HFFc6 (cell line): ENCODE results near the gene RRAGD. TPM values are rescaled to one million over a fixed set of nuclear protein-coding genes. Genes with fewer than 3 reads are reported as not detected.

Experiments used
- DNase-seq: peaks from one replicate; pipeline ENCODE4 v3.0.0-alpha.2; 2018
- H3K27ac Mint-ChIP-seq: 2 replicates; pipeline ENCODE4 v1.8.0; 2020; ENCODE audit warnings: mild to moderate bottlenecking, mixed read lengths
- H3K27me3 Mint-ChIP-seq: 2 replicates; pipeline ENCODE4 v1.8.0; 2021; ENCODE audit warnings: mild to moderate bottlenecking, moderate library complexity, mixed read lengths; ENCODE audit not compliant: insufficient read depth
- H3K36me3 Mint-ChIP-seq: 2 replicates; pipeline ENCODE4 v1.8.0; 2021; ENCODE audit warnings: low read depth, mixed read lengths
- H3K4me1 Mint-ChIP-seq: 2 replicates; pipeline ENCODE4 v1.8.0; 2020; ENCODE audit warnings: low read depth, mixed read lengths
- H3K4me3 Mint-ChIP-seq: 2 replicates; pipeline ENCODE4 v1.8.0; 2020; ENCODE audit warnings: mild to moderate bottlenecking, moderate library complexity, mixed read lengths
- H3K9me3 Mint-ChIP-seq: 2 replicates; pipeline ENCODE4 v1.8.0; 2020; ENCODE audit warnings: mild to moderate bottlenecking, mixed read lengths
- total RNA-seq, 6 experiments: library from RNA; stranded (reverse); fragmentation: NEBNext Ultra II Directional; extraction: Animal tissue kit (Norgen Biotek cat#: 25700); gene quantifications; 2 replicates in 1 of 6; 3 replicates in 5 of 6; pipeline ENCODE4 v1.2.3, GENCODE V29; 2021
- TF ChIP-seq, protein P1 (sequence below): fragments of 200-600 bp; sonication (generic); IDR thresholded peaks from 2 replicates; pipeline ENCODE4 v1.5.0; 2021; ENCODE audit warnings: antibody characterized with exemption, mild to moderate bottlenecking

The RRAGD gene
- total RNA-seq, 6 experiments from 2014 or later: not detected

DNA sequence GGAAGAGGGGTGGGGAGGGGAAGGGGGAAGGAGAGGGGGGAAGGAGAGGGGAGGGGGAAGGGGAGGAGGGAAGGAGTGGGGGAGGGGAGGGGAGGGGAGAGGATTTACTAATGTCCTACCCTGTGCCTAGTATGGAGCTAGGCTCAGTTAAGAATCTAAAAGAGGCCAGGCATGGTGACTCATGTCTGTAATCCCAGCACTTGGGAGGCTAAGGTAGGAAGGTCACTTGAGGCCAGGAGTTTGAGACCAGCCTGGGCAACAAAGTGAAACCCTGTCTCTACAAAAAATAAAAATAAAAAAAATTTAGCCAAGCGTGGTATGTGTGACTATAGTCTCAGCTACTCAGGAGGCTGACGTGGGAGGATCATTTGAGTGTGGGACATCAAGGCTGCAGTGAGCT is 72.5 kb downstream of the RRAGD start:
- Mint-ChIP-seq H3K4me3 (no peak overlapping the region), H3K27me3 (no peaks in the 10 kb centered on the region), H3K27ac (peak overlapping the region; percentile 49), H3K9me3 (no peaks in the 10 kb centered on the region), H3K4me1 (peaks cover 13% of the 10 kb centered on the region), H3K36me3 (peaks cover 24% of the 10 kb centered on the region)
- TF ChIP-seq, protein P1, sequence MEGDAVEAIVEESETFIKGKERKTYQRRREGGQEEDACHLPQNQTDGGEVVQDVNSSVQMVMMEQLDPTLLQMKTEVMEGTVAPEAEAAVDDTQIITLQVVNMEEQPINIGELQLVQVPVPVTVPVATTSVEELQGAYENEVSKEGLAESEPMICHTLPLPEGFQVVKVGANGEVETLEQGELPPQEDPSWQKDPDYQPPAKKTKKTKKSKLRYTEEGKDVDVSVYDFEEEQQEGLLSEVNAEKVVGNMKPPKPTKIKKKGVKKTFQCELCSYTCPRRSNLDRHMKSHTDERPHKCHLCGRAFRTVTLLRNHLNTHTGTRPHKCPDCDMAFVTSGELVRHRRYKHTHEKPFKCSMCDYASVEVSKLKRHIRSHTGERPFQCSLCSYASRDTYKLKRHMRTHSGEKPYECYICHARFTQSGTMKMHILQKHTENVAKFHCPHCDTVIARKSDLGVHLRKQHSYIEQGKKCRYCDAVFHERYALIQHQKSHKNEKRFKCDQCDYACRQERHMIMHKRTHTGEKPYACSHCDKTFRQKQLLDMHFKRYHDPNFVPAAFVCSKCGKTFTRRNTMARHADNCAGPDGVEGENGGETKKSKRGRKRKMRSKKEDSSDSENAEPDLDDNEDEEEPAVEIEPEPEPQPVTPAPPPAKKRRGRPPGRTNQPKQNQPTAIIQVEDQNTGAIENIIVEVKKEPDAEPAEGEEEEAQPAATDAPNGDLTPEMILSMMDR: no peak
- no peak for DNase-seq

DNA sequence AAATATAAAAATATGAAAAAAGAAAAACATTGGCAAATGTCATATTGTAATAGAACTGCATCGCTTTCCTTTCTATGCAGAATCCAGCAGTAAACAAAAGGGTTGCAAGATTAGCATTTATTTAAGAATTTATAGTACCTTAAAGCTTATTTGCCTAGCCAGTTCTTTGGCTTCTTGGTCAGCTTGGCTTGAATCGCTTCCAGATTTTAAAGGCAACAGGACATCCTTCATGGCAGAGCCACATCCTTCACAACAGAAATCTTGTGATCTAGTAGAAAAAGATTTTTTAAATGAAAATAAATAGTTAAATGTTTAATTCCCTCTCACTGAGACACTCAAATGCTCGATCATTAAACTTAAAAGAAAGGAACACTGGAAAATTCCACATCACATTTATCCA is 76.9 kb downstream of the RRAGD start:
- no peak for DNase-seq
- H3K27me3 Mint-ChIP-seq: no peaks in the 10 kb centered on the region
- TF ChIP-seq, protein P1: no peak
- H3K9me3 Mint-ChIP-seq: no peaks in the 10 kb centered on the region
- no peak overlapping the region for H3K27ac Mint-ChIP-seq
- peaks cover 6% of the 10 kb centered on the region for H3K4me1 Mint-ChIP-seq
- H3K4me3 Mint-ChIP-seq: no peak overlapping the region
- H3K36me3 Mint-ChIP-seq: peaks cover 25% of the 10 kb centered on the region

DNA sequence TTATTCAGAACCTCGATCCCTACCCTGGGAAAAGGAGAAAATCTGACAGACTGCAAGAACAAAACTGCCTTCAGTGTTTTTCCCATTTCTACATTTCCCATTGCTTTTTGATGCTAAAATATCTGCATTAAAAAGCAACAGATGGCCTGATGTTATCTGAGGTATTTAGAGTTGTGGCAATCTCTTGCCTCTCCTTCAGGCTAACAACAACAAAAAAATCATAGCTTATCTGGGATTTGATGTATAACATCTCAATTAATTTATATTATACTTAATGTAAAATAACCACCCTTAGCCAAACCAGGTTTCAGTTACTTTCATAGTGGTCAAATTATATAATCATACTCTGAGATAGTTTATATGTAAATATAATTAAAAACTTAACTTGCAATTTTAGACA is 81.2 kb downstream of the RRAGD start:
- TF ChIP-seq, protein P1: no peak
- Mint-ChIP-seq H3K4me1 (no peaks in the 10 kb centered on the region; the same call in 1 of the 2 replicates), H3K9me3 (no peaks in the 10 kb centered on the region), H3K27ac (no peak overlapping the region), H3K36me3 (peaks cover 36% of the 10 kb centered on the region), H3K4me3 (no peak overlapping the region), H3K27me3 (no peaks in the 10 kb centered on the region)
- no peak for DNase-seq

DNA sequence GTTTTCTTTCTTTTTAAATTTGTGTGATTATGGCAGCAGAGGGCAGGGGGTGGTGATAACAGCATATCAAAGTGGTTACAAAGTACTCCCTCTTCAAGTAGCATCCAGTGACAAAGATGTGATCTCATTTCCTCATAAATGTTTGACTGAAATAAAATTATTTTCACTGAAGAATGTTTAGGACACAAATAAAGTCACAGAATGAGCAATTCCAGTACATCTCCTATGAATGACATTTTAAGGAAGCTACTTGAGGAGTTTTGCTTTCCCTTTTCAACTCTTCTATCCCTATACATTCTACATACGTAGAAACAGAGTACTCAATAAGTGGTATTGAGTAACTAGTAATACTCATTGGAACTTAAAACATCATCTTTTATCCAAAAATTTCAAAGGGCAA is 83.1 kb downstream of the RRAGD start:
- H3K9me3 Mint-ChIP-seq: no peaks in the 10 kb centered on the region
- TF ChIP-seq, protein P1: no peak
- H3K36me3 Mint-ChIP-seq: peaks cover 36% of the 10 kb centered on the region
- no peak for DNase-seq
- H3K4me1 Mint-ChIP-seq: no peaks in the 10 kb centered on the region; the same call in 1 of the 2 replicates
- H3K27me3 Mint-ChIP-seq: no peaks in the 10 kb centered on the region
- H3K4me3 Mint-ChIP-seq: no peak overlapping the region
- no peak overlapping the region for H3K27ac Mint-ChIP-seq

DNA sequence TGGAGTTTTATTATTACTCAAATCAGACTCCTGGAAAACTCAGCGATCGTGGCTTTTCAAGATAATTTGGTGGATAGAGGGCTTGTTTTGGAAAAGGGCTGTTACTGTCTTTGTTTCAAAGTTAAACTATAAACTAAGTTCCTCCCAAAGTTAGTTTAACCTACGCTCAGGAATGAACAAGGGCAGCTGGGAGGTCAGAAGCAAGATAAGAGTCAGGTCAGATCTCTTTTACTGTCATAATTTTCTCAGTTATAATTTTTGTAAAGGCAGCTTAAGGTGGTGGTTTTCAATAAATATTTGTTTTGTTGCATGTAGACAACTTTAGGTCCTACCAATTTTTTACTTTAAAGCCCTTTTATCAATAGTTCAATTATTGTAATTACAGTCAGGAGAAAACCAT is 87.8 kb downstream of the RRAGD start:
- peaks cover 32% of the 10 kb centered on the region for H3K36me3 Mint-ChIP-seq
- H3K4me1 Mint-ChIP-seq: no peaks in the 10 kb centered on the region
- no peak for DNase-seq
- no peak overlapping the region for H3K4me3 Mint-ChIP-seq
- no peaks in the 10 kb centered on the region for H3K9me3 Mint-ChIP-seq
- no peak overlapping the region for H3K27ac Mint-ChIP-seq
- H3K27me3 Mint-ChIP-seq: no peaks in the 10 kb centered on the region
- TF ChIP-seq, protein P1: no peak

DNA sequence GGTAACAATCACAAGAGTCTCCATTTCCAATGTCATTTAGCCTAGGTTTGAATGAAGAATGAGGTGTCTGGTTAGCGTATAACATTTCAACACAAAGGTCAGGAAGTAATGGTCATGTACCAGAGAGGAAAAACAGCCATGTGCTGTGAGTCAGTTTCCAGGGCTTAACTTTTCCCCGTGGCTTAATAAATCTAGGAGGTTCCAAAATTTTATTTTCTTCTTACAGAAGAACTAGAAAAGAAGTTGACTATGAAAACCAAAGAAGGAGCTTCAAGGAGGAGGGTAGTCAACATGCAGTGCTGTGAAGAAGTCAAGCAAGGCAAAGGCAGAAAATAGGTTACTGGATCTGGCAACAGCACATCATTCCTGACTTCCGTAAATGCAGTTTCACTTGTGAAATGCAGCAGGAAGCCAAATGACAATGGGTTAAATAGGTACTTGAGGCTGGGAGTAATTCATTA is 88.5 kb downstream of the RRAGD start:
- peaks cover 26% of the 10 kb centered on the region for H3K36me3 Mint-ChIP-seq
- no peak for DNase-seq

More for the DNA sequence above, 88.5 kb downstream of the RRAGD start:
- no peak overlapping the region for H3K27ac Mint-ChIP-seq
- H3K4me1 Mint-ChIP-seq: no peaks in the 10 kb centered on the region
- no peaks in the 10 kb centered on the region for H3K27me3 Mint-ChIP-seq
- H3K9me3 Mint-ChIP-seq: no peaks in the 10 kb centered on the region
- H3K4me3 Mint-ChIP-seq: no peak overlapping the region
- TF ChIP-seq, protein P1: no peak
